Measurements from ENCODE around the gene TUBB6. TPM values are rescaled to one million over a fixed set of nuclear protein-coding genes. Genes with fewer than 3 reads are reported as not detected.
A peak's percentile ranks its signal among the peaks of the same experiment; 100 is the strongest.

Gene TUBB6
- total RNA-seq, 1 experiment from 2014 or later: 149 TPM

DNA sequence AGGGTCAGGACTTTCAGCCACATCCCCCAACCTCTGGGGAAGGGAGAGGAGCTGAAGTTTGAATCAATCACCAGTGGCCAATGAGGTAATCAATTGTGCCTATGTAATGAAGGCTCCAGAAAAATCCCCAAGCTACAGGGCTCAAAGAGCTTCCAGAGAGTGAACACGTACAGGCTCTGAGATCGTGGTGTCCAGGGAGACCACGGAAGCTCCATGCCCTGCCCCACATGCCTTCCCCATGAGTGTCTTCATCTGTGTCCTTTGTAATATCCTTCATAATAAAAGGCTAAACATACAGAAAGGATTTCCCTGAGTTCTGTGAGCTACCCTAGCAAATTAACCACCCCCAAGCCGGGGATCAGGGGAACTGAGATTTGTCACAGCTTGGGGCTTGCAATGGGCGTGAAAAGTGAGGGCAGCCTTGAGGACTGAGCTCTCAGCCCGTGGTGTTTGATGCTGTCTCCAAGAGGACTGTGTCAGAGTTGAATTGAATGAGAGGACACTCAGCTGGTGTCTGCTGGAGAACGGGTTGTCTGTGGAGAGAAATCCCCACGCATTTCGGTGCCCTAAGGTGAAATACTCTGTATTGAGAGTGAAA is 25.5 kb upstream of the TUBB6 start:
- Histone ChIP-seq H3K4me1 (peaks cover 32% of the 10 kb centered on the region), H3K27me3 (replicated peaks; ENCODE audit: control insufficient read depth, insufficient read depth, low read length) (no peaks in the 10 kb centered on the region), H3K36me3 (ENCODE audit: control insufficient read depth, insufficient read depth, low read length) (no peaks in the 10 kb centered on the region), H3K9me3 (no peaks in the 10 kb centered on the region), H3K4me3 (ENCODE audit: low read depth, low read length) (no peak overlapping the region)
- Mint-ChIP-seq H3K9me3 (ENCODE audit: unreplicated experiment) (no peaks in the 10 kb centered on the region), H3K4me1 (ENCODE audit: low read depth, unreplicated experiment) (peaks cover 6% of the 10 kb centered on the region), H3K27me3 (ENCODE audit: insufficient read depth, unreplicated experiment) (no peaks in the 10 kb centered on the region), H3K27ac (ENCODE audit: unreplicated experiment) (no peak overlapping the region), H3K4me3 (ENCODE audit: unreplicated experiment) (no peak overlapping the region), H3K36me3 (ENCODE audit: insufficient read depth, unreplicated experiment) (no peaks in the 10 kb centered on the region)
- BruUV-seq (replicated peaks): no TSS peak
- POLR2A ChIA-PET: interaction anchor here (1.3 kb wide), 1 partner anchor 95 kb away, joined by 4 read pairs; the partner anchor contains the start of gene AFG3L2
- intact Hi-C loops (cut with micrococcal nuclease; ENCODE audit: unreplicated experiment): no loop called here
- TF ChIP-seq, protein P1, sequence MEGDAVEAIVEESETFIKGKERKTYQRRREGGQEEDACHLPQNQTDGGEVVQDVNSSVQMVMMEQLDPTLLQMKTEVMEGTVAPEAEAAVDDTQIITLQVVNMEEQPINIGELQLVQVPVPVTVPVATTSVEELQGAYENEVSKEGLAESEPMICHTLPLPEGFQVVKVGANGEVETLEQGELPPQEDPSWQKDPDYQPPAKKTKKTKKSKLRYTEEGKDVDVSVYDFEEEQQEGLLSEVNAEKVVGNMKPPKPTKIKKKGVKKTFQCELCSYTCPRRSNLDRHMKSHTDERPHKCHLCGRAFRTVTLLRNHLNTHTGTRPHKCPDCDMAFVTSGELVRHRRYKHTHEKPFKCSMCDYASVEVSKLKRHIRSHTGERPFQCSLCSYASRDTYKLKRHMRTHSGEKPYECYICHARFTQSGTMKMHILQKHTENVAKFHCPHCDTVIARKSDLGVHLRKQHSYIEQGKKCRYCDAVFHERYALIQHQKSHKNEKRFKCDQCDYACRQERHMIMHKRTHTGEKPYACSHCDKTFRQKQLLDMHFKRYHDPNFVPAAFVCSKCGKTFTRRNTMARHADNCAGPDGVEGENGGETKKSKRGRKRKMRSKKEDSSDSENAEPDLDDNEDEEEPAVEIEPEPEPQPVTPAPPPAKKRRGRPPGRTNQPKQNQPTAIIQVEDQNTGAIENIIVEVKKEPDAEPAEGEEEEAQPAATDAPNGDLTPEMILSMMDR (IDR thresholded peaks at IDR 0.05; ENCODE audit: insufficient read depth in 1 of 2, low read depth in 1 of 2, low read length in 1 of 2, severe bottlenecking in 1 of 2, unreplicated experiment in 1 of 2): no peak
- CTCF ChIA-PET: interaction anchor here (0.6 to 3.2 kb wide), 2 partner anchors 10 to 301 kb away, joined by 3 to 17 read pairs; partner anchors contain the start of gene IMPA2
- DNase-seq: no peak

DNA sequence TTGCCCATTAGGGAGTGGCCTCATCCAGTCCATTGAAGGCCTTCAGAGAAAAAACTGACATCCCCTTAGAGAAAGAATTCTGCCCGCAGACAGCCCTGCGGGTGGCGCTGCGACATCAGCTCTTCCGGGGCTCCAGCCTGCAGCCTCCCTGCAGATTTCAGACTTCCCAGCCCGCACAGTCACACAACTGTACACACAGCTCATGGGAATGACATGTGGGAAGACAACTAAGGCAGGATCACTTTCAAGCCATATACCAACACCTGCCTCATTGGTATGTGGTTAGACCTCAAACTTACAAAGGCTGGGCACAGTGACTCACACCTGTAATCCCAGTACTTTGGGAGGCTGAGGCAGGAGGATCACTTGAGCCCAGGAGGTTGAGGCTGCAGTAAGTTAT is 24.8 kb upstream of the TUBB6 start:
- Mint-ChIP-seq H3K36me3 (ENCODE audit: insufficient read depth, unreplicated experiment) (no peaks in the 10 kb centered on the region), H3K4me1 (ENCODE audit: low read depth, unreplicated experiment) (peaks cover 6% of the 10 kb centered on the region), H3K4me3 (ENCODE audit: unreplicated experiment) (no peak overlapping the region), H3K27ac (ENCODE audit: unreplicated experiment) (no peak overlapping the region), H3K9me3 (ENCODE audit: unreplicated experiment) (no peaks in the 10 kb centered on the region), H3K27me3 (ENCODE audit: insufficient read depth, unreplicated experiment) (no peaks in the 10 kb centered on the region)
- intact Hi-C loops (cut with micrococcal nuclease; ENCODE audit: unreplicated experiment): no loop called here
- BruUV-seq (replicated peaks): no TSS peak
- CTCF ChIA-PET: interaction anchor here (0.6 to 3.2 kb wide), 2 partner anchors 11 to 302 kb away, joined by 3 to 17 read pairs; partner anchors contain the start of gene IMPA2
- TF ChIP-seq, protein P1 (IDR thresholded peaks at IDR 0.05; ENCODE audit: insufficient read depth in 1 of 2, low read depth in 1 of 2, low read length in 1 of 2, severe bottlenecking in 1 of 2, unreplicated experiment in 1 of 2): peak in 1 of 2 experiments; percentile 17
- peaks cover 28% of the 10 kb centered on the region for H3K4me1 ChIP-seq
- POLR2A ChIA-PET: interaction anchor here (1.3 kb wide), 1 partner anchor 94 kb away, joined by 4 read pairs; the partner anchor contains the start of gene AFG3L2
- no peaks in the 10 kb centered on the region for H3K9me3 ChIP-seq
- DNase-seq: peak in 1 of 2 experiments; percentile 22
- no peak overlapping the region for H3K4me3 ChIP-seq (ENCODE audit: low read depth, low read length)
- no peaks in the 10 kb centered on the region for H3K27me3 ChIP-seq (replicated peaks; ENCODE audit: control insufficient read depth, insufficient read depth, low read length)
- H3K36me3 ChIP-seq (ENCODE audit: control insufficient read depth, insufficient read depth, low read length): no peaks in the 10 kb centered on the region

DNA sequence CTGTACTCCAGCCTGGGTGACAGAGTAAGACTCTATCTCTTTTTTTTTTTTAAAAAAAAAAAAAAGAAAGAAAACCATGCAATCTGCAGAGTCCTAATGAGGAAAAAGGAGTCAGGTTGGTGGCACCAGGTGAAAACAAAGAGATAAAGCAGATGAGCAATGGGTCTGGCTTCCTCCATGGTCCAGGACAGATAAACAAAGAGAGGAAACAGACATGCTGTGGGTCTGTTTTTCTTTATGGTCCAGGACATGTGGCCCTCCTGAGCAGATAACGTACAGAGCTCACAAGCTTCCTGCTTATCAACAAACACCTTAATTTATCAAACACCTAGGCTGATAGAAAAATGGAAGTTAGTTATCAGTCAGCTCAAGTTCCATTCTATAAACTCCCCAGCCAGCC is 24.4 kb upstream of the TUBB6 start:
- Mint-ChIP-seq H3K27ac (ENCODE audit: unreplicated experiment) (no peak overlapping the region), H3K27me3 (ENCODE audit: insufficient read depth, unreplicated experiment) (no peaks in the 10 kb centered on the region), H3K9me3 (ENCODE audit: unreplicated experiment) (no peaks in the 10 kb centered on the region), H3K4me3 (ENCODE audit: unreplicated experiment) (no peak overlapping the region), H3K36me3 (ENCODE audit: insufficient read depth, unreplicated experiment) (no peaks in the 10 kb centered on the region), H3K4me1 (ENCODE audit: low read depth, unreplicated experiment) (peaks cover 9% of the 10 kb centered on the region)
- CTCF ChIA-PET: interaction anchor here (0.7 to 3.2 kb wide), 2 partner anchors 11 to 12 kb away, joined by 3 to 17 read pairs; no protein-coding TSS in a partner anchor
- TF ChIP-seq, protein P1 (IDR thresholded peaks at IDR 0.05; ENCODE audit: insufficient read depth in 1 of 2, low read depth in 1 of 2, low read length in 1 of 2, severe bottlenecking in 1 of 2, unreplicated experiment in 1 of 2): no peak
- peaks cover 28% of the 10 kb centered on the region for H3K4me1 ChIP-seq
- POLR2A ChIA-PET: interaction anchor here (0.6 to 1.3 kb wide), 2 partner anchors 30 to 94 kb away, joined by 3 to 4 read pairs; partner anchors contain the start of gene AFG3L2
- H3K4me3 ChIP-seq (ENCODE audit: low read depth, low read length): no peak overlapping the region
- no TSS peak for BruUV-seq (replicated peaks)
- H3K36me3 ChIP-seq (ENCODE audit: control insufficient read depth, insufficient read depth, low read length): no peaks in the 10 kb centered on the region
- no peaks in the 10 kb centered on the region for H3K9me3 ChIP-seq
- no peaks in the 10 kb centered on the region for H3K27me3 ChIP-seq (replicated peaks; ENCODE audit: control insufficient read depth, insufficient read depth, low read length)
- intact Hi-C loops (cut with micrococcal nuclease; ENCODE audit: unreplicated experiment): no loop called here
- no peak for DNase-seq
